Stimulated activated CD8-positive, alpha-beta memory T cell treated with anti-CD3 and anti-CD28 coated beads, Interleukin-12 subunit alpha, Interleukin-12 subunit beta, amount 100 ng/mL, for 24 hours (primary cell): ENCODE results near the gene DKK2.

Experiments used
- DNase-seq: peaks from one replicate; pipeline ENCODE4 v3.0.0-alpha.2; 2020; ENCODE audit errors: extremely low read depth

DKK2 gene, protein sequence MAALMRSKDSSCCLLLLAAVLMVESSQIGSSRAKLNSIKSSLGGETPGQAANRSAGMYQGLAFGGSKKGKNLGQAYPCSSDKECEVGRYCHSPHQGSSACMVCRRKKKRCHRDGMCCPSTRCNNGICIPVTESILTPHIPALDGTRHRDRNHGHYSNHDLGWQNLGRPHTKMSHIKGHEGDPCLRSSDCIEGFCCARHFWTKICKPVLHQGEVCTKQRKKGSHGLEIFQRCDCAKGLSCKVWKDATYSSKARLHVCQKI

DNA sequence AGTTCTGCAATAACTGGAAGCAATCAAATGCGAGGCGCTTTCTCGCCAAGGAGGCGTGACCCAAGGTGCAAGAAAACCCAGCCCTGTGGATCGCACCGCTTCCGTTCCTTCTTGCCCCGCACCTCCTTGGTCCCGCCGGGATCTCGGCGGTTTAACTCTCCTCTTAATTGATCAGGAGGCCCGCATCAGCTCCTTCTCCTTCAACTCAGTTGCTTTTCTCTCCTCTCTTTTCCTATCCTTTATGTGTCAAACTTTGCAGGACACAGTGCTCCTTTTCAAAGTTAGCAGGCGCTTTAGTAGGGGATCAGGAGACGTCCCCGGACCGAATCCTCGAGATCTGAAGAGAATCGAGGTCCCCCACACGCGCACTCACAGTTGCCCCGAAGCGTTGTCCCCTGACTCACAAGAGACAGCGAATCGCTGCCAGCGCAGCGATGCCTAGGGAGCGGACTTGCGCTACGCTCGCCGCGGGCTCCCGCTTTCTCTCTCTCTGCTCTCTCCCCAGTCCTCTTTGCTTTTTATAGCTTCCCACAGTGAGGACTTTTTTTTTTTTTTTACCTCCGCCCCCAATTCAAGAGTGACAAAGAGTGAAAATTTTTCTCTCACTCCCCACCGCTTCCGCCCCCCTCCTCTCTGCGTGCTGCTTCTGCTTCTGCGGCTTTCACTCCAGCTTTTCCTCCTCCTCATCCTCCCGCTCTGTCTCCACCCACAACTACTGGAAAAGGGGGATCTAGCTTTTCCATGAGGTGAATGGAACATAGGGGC is at the start of gene DKK2:
Gene DKK2, minus strand, starts transcription at position 495 of the 765 bp plus-strand sequence. CDS start 722 bp downstream, outside the sequence.
- no peak for DNase-seq

DNA sequence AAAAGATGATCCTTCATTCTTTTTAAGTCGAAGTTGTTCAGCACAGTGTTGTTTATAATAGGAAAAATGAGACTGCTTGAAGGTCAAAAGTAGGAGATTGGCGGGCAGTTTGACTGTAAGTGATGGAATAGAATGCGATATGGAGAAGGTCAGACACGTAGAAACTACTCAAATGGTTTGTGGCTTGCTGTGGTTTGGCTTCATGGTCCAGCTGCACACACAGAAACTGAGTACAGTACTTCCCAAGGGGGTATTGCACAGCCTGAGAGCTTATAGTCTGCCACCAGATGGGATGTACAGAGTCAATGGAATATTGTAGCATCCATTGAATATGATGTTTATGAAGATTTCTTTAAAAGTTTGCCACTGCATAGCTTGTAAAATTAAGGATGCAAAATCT is 41.1 kb upstream of the DKK2 start:
- DNase-seq = no peak

DNA sequence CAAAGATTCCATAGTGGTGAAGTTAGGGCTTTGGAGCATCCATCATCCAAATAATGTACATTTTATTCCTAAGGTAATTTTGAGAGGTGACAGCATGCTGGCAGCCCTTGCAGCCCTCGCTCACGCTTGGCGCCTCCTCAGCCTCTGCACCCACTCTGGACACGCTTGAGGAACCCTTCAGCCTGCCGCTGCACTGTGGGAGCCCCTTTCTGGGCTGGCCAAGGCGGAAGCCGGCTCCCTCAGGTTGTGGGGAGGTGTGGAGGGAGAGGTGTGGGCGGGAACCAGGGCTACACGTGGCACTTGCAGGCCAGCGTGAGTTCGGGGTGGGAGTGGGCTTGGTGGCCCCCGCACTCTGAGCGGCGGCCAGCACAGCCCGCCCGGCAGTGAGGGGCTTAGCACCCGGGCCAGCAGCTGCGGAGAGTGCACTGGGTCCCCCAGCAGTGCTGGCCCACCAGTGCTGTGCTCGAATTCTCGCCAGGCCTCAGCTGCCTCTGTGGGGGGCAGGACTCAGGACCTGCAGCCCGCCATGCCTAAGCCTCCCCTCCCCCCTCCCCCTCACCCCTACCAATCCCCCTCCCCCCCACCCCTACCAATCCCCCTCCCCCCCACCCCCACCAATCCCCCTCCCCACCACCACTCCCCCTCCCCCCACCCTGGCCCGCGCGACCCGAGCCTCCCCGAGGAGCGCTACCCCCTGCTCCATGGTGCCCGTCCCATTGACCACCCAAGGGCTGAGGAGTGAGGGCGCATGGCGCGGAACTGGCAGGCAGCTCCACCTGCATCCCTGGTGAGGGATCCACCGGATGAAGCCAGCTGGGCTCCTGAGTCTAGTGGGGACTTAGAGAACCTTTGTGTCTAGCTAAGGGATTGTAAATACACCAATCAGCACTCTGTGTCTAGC is 37.0 kb upstream of the DKK2 start:
- DNase-seq = no peak

DNA sequence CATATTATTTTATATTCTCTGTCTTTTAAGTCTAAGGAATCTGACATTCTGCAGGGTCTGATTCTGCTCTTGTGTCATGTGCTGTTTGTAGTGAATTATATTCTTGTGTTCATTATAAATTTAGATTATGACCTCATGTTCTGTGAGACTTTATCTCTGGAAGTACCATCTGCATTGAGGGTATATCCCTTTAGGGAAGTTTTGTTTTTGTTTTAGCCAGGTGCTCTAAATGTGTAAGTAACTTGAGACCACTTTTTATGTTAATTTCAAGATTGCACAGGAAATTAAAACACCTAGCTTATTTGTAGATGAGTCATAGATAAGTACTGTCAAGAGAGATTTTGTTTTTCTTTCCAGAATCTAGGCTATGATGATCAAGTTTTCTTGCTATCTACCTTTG is 35.0 kb upstream of the DKK2 start:
- no peak for DNase-seq

DNA sequence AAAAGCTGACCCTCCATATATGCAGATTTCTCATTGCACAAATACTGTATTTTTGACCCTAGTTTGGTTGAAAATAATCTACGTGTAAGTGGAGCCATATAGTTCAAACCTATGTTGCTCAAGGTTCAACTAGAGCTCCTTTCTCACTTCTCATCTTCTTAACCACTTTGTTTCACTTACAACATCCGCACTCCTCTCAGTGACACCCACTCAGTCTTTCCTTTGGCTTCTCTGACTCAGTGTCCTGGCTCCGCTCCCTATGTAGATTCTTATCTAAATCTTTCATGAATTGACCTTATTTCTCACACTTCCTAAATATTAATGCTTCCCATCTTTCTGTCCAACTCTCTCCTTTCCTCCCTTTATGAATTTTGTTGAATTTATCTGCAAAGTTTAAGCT is 32.9 kb upstream of the DKK2 start:
- no peak for DNase-seq

DNA sequence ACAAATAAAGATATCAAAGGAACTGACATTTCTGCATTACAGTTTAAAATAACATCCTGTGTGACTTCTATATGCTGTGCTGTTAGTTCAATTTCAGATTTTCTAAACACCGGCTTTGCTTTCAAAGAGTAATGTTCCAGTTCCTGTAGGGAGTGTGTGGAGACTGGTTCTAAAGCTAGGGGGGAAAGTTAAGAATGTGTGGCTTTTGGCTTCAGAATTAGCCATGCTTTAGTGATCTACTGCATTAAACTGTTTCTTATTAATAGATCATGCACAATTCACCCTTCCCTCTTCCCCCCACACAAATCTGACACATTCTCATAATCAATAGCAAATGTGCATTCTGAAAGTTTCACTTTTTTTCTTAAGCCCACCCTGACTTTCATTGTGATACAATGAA is 32.0 kb upstream of the DKK2 start:
- DNase-seq = no peak

DNA sequence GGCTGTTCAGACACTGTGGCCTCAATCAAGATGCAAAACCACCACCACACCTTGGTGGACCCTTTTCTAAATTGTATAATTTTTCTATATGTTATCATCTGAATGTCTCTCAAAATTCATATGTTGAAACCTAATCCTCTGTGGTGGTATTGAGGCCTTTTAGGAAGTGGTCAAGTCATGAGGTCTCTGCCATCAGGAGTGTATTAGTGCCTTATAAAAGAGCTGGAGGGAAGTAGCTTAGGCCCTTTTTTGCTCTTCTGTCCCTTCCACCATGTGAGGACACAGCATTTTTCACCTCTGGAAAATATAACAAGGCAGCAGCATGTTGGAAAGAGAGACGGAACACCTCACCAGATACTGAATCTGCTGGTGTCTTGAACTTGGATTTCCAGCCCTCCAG is 30.5 kb upstream of the DKK2 start:
- DNase-seq = no peak

DNA sequence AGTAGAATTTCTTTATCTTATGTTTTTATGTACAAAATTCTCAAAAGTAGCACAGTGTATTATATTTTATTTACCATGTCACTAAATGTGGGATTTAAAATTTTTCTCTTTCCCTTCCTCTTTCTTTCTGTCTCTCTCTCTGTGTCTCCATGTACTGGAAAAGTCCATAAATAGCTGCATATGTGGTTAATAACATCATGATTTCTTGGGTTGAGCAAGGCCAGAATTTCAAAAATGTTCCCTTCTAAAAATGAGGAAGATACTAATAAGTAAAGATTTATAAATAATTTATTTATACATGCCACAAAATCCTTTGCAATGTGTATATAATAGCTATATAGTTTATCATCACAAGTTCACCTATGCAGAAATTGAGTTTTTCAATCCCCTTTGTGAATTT is 29.1 kb upstream of the DKK2 start:
- DNase-seq = no peak

DNA sequence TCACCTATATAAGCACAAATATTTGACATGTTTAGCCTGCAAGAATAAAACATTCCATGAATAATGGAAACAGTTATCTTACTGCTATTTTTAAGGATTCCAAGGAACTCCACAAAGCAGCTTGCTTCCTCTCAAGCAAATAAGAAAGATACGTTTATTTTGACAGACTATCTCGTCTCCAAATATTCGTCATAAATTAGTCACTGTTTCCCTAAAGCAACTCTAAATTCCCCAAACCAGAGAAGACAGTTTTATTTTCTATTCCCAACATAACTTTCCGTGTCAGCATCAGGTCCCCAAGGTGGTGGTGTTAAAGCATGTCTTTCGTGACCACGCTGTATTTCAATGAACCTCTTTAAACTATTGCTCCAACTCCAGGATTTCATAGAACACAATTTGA is 24.3 kb upstream of the DKK2 start:
- no peak for DNase-seq

DNA sequence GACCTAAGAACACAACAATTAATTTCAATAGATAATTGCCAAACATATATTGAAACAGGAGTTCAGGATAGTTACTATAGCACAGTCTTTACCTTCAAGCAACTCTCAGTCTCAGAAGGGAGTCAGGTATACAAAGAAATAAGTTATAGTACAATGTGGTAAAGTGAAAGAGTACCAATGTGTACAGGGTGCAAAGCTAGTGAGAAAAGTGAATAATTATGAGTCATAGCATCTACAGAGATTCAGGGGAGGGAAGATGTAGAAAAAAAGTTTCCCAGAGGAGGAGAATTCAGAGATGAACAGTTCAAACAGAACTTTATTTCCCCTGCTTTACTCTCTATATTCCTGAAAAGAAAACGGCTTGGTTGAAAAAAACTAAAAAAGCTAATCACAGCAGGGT is 22.7 kb upstream of the DKK2 start:
- DNase-seq = no peak

DNA sequence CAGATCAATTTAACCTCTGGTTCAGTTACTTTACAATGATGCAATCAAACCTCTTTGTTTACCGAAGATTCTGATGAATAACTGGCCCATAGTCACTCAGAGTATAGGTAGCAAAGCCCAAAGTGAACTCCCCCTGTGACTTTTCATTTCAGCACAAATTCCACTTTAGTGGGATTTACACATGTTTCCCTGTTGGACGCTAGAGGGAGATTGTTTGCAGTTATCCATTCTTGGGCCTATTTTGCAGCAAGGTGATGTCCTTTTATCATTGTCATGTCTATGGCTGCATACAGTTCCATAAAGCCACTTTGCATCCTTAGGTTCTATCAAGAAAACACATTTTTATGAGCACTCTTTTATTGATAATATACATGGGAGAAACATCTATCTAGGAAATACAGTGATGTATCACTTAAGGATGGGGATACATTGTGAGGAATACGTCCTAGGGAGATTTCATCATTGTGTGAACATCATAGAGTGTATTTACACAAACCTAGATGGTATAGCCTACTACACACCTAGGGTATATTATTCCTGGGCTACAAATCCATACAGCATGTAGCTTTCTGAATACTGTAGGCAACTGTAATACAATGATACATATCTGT is 14.5 kb upstream of the DKK2 start:
- DNase-seq = no peak

DNA sequence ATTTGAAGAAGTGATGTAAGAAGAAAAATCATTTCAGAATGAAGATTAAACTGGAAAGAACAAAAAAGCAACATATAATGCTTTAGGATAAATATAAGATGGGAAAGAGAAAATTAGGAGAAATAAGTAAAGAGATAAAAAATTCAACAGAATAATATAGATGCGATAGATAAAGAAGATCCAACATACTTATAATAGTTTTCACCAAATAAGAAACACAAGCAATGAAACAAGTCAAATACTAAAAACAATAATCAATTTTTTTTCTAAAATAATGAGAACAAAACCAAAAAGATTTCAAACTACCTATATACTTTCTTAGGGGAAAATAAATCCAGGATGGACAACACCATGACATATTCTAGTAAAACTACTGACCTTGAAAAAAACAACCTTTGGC is 10.1 kb upstream of the DKK2 start:
- DNase-seq = no peak

DNA sequence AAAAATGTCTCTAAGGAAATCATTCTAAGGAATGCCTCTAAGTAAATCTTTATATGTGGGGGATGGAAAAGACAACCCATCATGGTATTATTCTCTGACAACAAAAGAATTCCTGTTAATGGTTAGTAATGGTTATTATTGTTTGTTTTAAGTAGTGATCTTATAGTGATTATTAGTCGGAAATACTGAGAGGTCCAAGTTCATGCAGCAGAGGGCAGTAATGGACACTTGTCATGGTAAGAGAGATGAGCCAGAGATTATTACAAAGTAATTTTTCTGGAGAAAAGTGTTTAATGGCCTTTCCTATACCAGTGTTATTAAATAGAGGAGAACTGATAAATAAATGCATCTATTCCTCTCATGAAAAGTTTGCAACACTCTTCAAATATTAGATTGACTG is 8.1 kb upstream of the DKK2 start:
- no peak for DNase-seq

DNA sequence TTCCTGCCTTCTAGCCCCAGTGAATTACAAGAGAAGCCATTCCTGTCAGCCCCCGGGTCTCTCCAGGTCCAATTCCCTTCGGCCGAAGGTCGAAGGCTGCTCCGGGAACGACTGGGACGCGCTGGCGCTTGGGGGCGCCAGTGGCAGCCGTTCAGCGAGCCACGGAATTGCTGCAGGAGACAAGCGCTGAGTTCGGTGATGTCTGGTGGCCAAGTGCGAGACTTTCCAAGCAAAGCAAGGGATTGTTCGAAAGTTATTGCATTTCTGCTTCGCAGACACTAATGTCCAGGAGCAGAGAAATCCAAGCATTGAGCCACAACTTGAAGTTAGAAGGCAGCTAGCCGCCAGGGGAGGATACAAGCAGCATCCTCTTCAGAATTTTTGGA is 1.1 kb upstream of the DKK2 start:
- no peak for DNase-seq

DNA sequence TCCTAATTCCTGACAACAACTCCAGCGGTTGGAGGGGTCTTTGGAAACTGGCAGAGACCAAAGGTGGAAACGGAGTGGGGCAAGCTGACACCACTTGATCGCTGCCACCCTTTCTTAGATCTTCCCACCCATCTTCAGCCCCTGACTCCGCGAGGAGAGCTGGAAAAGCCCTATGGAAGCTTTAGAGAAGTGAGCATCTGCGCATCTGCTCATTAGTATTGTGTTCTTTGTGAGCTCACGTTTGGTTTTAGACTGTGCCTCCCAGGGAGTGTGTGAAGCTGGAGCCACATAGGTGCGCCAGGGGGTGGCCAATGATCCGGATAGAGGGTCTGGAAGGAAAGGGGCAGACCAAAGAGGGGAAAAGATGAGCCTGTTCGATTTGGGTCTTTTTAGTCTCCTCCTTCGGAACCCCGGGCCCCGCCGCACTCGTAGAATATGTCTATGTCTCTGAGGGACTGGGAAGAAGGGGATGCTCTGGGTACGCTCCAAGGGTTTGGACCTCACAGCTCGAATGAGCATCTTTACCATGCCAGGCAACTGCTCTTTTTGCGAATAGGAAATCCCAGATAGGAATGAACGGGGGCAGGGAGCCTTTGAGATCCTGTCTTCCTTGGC is 578 bp upstream of the DKK2 start:
- no peak for DNase-seq

DNA sequence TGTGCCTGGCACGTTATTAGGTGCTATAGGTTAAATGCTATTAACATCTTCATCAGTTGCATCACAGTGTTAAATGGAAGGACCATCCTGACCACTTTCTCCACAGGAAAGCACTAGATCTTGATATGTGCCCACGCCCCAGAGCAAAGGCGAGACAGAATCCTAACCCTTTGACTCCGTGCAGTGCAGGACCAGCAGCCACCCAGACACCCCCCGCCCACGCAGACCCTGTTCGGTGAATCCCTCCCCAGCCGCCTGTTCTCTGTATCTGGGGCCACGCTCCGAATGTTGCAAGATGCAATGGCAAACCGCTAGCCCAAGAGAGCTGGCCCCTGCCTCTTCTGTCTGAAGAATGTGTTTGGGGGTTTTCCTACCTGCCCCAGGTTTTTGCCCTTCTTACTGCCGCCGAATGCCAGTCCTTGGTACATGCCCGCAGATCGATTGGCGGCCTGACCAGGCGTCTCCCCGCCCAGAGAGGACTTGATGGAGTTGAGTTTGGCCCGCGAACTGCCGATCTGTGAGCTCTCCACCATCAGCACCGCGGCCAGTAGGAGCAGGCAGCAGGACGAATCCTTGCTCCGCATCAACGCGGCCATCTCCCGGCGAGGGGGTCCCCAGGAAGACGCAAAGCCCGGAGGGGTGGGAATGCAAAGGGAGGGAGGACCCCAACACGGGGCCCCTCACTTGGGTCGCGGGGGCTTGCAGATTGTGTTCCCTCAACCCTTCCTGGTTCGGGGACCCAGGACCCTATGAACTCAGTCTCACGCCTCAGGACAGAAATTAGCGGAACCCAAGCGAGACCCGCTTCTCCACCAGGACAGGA is 906 bp downstream of the DKK2 start:
- no peak for DNase-seq

DNA sequence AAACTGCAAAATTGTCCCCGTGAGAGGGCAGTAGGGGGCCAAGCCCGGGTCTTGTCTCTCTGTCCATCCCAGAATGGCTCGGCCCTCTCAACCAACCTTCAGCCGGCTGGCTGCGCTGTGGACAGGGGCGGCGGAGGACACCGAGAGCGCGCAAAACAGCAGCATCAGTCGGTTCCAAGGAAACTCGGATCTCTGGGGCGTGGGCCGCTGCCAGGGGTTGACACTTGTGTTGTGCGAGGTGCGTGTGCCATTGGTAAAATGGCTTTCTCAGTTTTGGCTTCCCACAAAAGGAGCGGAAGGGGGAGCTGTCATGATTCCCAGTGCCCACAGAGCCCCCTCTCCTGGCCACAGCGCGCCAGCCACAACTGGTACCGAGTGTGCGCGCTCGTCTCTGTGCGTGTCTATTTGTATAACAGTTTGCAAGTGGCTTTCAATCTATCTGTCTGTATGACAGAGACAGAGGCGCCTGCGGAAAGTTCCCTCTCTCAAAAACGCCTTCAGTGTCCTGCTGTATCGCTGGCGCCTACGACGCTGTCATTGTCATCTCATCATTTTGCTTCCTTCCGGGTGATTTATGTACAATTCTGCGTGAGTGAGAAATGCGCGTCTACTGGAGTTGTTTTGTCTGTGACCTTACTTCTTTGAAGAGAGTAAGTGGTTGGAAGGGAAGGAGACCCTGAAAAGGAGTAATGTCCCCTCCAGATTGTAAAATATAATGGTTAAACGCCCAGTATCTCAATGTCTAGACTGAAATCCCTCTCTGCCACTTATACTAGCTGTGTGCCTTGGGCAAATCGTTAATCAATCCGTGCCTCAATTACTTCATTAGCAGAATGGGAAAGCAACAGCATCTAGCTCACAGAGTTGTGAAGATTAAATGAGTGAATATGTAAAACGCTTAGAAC is 1.8 kb downstream of the DKK2 start:
- no peak for DNase-seq

DNA sequence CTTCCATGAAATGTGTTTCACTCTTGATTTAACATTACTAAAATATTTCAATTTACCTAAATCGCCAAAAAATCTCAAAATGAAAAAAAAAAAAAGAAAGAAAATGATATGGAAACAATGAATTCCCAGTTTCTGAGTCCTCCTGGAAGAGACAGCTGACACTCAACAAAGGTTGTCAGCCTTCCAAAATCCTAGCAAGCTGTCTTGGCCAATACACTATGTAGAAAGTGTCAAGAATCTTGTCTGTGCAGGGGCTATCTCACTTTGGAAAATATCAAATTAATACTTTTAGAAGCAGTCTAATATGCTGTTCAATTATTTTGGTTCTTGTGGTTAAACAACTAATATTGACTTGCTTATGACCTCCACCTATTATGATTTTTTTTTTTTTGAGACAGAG is 8.7 kb downstream of the DKK2 start:
- DNase-seq = no peak

DNA sequence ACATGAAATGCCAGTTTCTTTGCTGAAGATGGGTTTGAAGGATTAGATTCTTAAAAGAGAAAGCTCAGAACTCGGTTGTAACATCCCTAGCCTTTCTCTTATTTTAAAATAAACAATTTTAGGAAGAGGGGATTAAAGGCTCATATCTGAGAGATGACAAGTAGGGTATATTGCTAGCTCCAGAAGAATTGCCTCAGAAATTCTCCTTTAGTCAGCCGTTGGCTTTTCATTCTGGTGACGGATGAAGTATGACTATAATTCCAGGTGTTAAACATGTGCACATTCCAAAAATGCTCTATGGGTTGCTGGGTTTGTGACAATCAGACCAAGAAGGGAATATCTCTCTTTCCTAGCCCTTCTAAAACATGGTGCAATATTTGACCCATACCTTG is 17.8 kb downstream of the DKK2 start:
- DNase-seq = no peak
